ENCODE measurements around the gene RFX1.

Gene RFX1

GRCh38 chr19:13995878-13996765 lies 10.0 kb downstream of the RFX1 start:
- no peak for DNase-seq

GRCh38 chr19:13995017-13995728 lies 10.9 kb downstream of the RFX1 start:
- no peak for DNase-seq

- DNase-seq = no peak
Measured at GRCh38 chr19:13993590-13994300, 12.4 kb downstream of the RFX1 start.

- DNase-seq = no peak
Measured at GRCh38 chr19:13992025-13992424, 14.1 kb downstream of the RFX1 start.

GRCh38 chr19:13990085-13990484 lies 16.0 kb downstream of the RFX1 start:
- DNase-seq = no peak

- no peak for DNase-seq
Measured at GRCh38 chr19:13989487-13989886, 16.6 kb downstream of the RFX1 start.

GRCh38 chr19:13987101-13987890 lies 18.8 kb downstream of the RFX1 start:
- DNase-seq = no peak

- peak in 1 of 2 experiments; percentile 64 for DNase-seq
Measured at GRCh38 chr19:13986348-13986904, 19.7 kb downstream of the RFX1 start.

GRCh38 chr19:13985771-13986347 lies 20.3 kb downstream of the RFX1 start:
- DNase-seq = peak in 1 of 2 experiments; percentile 32

GRCh38 chr19:13984875-13985741 lies 21.0 kb downstream of the RFX1 start:
- DNase-seq = no peak

- DNase-seq = no peak
Measured at GRCh38 chr19:13984186-13984585, 21.9 kb downstream of the RFX1 start.

- peak; percentile 27 to 76 for DNase-seq
Measured at GRCh38 chr19:13983213-13983889, 22.8 kb downstream of the RFX1 start.

GRCh38 chr19:13982773-13983172 lies 23.3 kb downstream of the RFX1 start:
- no peak for DNase-seq

GRCh38 chr19:13981988-13982501 lies 24.1 kb downstream of the RFX1 start:
- no peak for DNase-seq

GRCh38 chr19:13981467-13981866 lies 24.7 kb downstream of the RFX1 start:
- no peak for DNase-seq

- no peak for DNase-seq
Measured at GRCh38 chr19:13981021-13981420, 25.1 kb downstream of the RFX1 start.

- no peak for DNase-seq
Measured at GRCh38 chr19:13980340-13980739, 25.8 kb downstream of the RFX1 start.

GRCh38 chr19:13979686-13980085 lies 26.4 kb downstream of the RFX1 start:
- no peak for DNase-seq

GRCh38 chr19:13979244-13979615 lies 26.9 kb downstream of the RFX1 start:
- DNase-seq = no peak
